Effector memory CD4-positive, alpha-beta T cell (primary cell): ENCODE measurements around the gene REPS1.
A peak's percentile ranks its signal among the peaks of the same experiment; 100 is the strongest.

Experiments
- DNase-seq, 3 donors: peaks; one replicate each; pipeline ENCODE4 v3.0.0-alpha.2; 2020
- H3K27ac ChIP-seq: 2 replicates; pipeline ENCODE4 v1.7.0; 2013; ENCODE audit warnings: mild to moderate bottlenecking, low read length, moderate library complexity; ENCODE audit not compliant: insufficient read depth, poor library complexity, severe bottlenecking
- H3K27me3 ChIP-seq: replicated peaks from 2 replicates; pipeline ENCODE4 v1.7.0; 2013; ENCODE audit warnings: mild to moderate bottlenecking, low read length; ENCODE audit not compliant: insufficient read depth, control insufficient read depth, poor library complexity, severe bottlenecking
- H3K36me3 ChIP-seq: 2 replicates; pipeline ENCODE4 v1.7.0; 2013; ENCODE audit warnings: mild to moderate bottlenecking, low read length, moderate library complexity; ENCODE audit not compliant: control insufficient read depth, insufficient read depth
- H3K4me1 ChIP-seq: 2 replicates; pipeline ENCODE4 v1.7.0; 2013; ENCODE audit warnings: low read length, mild to moderate bottlenecking; ENCODE audit not compliant: control insufficient read depth, insufficient read depth, poor library complexity, severe bottlenecking
- H3K4me3 ChIP-seq: 2 replicates; pipeline ENCODE4 v1.7.0; 2013; ENCODE audit warnings: low read length, low read depth, mild to moderate bottlenecking; ENCODE audit not compliant: insufficient read depth, poor library complexity, severe bottlenecking
- H3K9me3 ChIP-seq: 2 replicates; pipeline ENCODE4 v1.7.0; 2013; ENCODE audit warnings: mild to moderate bottlenecking, low read length, moderate library complexity; ENCODE audit not compliant: control insufficient read depth

The REPS1 gene

DNA sequence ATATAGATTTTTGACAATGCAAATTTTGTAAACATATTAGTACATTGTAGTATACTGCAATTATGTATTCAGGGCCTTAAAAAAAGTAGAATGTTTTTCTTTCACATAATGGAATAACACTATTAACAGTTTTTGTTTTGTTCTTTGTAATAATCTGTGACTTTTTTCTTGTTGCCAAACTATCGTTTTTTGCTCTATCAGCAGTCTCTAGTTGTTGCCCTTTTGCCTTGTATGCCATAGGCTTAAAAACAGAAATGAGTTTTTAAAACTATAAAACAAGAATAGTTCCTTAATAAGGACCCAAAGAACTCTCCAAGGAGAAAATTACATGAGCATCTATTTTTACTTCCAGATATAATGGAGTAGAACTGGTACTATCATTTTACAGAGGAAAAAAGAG lies 29.5 kb downstream of the REPS1 start:
- H3K36me3 ChIP-seq: no peaks in the 10 kb centered on the region
- H3K27me3 ChIP-seq: no peaks in the 10 kb centered on the region
- H3K9me3 ChIP-seq: no peaks in the 10 kb centered on the region
- peaks cover 13% of the 10 kb centered on the region for H3K4me1 ChIP-seq
- no peak for DNase-seq
- no peak overlapping the region for H3K27ac ChIP-seq
- H3K4me3 ChIP-seq: no peak overlapping the region

- no peaks in the 10 kb centered on the region for H3K27me3 ChIP-seq
- H3K9me3 ChIP-seq: no peaks in the 10 kb centered on the region
- peaks cover 13% of the 10 kb centered on the region for H3K4me1 ChIP-seq
- DNase-seq: no peak
- no peak overlapping the region for H3K27ac ChIP-seq
- no peak overlapping the region for H3K4me3 ChIP-seq
- no peaks in the 10 kb centered on the region for H3K36me3 ChIP-seq
These were observed 30.1 kb downstream of the REPS1 start for GRCh38 chr6:138957903-138958302.

DNA sequence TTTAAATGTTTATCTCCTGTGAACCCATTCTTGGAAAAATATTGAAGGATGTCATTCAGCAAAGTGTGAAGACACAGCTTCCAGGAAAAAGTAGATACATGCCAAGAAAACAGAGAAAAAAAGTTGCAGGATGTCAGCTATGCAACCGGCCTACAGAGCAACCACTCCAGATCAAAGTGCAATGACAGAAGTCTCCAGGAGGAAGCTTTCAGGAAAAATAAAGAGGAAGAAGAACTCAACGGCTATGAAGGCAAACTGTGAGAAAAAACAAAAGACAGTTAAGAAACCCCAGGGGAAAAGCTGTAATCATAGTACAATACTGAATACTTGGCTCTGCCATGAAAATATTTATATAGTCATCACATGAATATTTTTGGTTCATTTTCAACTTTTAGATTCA lies 30.6 kb downstream of the REPS1 start:
- DNase-seq: no peak
- H3K4me3 ChIP-seq: no peak overlapping the region
- no peaks in the 10 kb centered on the region for H3K36me3 ChIP-seq
- H3K27ac ChIP-seq: no peak overlapping the region
- H3K27me3 ChIP-seq: no peaks in the 10 kb centered on the region
- H3K4me1 ChIP-seq: peaks cover 13% of the 10 kb centered on the region
- H3K9me3 ChIP-seq: no peaks in the 10 kb centered on the region

GRCh38 chr6:138956244-138956924 lies 31.7 kb downstream of the REPS1 start:
- Histone ChIP-seq H3K27ac (no peak overlapping the region), H3K36me3 (no peaks in the 10 kb centered on the region), H3K9me3 (no peaks in the 10 kb centered on the region), H3K4me3 (no peak overlapping the region), H3K4me1 (peaks cover 13% of the 10 kb centered on the region), H3K27me3 (no peaks in the 10 kb centered on the region)
- DNase-seq: no peak

DNA sequence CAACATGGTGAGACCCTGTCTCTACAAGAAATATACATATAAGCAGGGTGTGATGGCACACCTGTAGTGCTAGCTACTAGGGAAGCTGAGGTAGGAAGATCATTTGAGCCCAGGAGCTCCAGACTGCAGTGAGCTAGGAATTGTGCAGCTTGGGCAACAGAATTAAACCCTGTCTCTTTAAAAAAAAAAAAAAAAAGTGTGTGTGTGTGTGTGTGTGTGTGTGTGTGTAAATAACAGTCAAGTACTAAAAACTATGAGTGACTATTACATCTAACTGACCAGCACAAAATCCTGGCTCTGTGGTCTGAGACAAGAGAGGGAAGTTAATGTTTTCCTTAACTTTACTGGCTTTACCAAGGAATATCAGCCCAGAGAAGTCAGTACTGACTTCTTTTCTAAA lies 32.8 kb downstream of the REPS1 start:
- Histone ChIP-seq H3K27me3 (no peaks in the 10 kb centered on the region), H3K4me3 (no peak overlapping the region), H3K27ac (no peak overlapping the region), H3K9me3 (no peaks in the 10 kb centered on the region), H3K4me1 (peaks cover 13% of the 10 kb centered on the region), H3K36me3 (no peaks in the 10 kb centered on the region)
- no peak for DNase-seq

DNA sequence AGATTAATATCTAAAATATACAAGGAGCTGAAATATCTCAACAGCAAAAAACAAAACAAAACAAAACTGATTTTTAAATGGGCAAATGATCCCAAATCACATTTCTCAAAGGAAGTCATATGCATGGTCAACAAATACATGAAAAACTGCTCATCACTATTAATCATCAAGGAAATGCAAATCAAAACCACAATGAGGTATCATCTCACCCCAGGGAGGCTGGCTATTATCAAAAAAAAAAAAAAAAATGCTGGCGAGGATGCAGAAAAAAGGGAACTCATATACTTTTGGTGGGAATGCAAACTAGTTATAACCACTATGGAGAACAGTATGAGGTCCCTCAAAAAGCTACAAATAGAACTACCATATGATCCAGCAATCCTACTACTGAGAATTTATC lies 34.6 kb downstream of the REPS1 start:
- H3K4me3 ChIP-seq: no peak overlapping the region
- H3K4me1 ChIP-seq: peaks cover 3% of the 10 kb centered on the region
- no peaks in the 10 kb centered on the region for H3K9me3 ChIP-seq
- DNase-seq: no peak
- H3K27ac ChIP-seq: no peak overlapping the region
- H3K27me3 ChIP-seq: no peaks in the 10 kb centered on the region
- no peaks in the 10 kb centered on the region for H3K36me3 ChIP-seq

- H3K4me3 ChIP-seq: no peak overlapping the region
- H3K36me3 ChIP-seq: peaks cover 12% of the 10 kb centered on the region
- H3K27me3 ChIP-seq: no peaks in the 10 kb centered on the region
- no peaks in the 10 kb centered on the region for H3K4me1 ChIP-seq
- H3K27ac ChIP-seq: no peak overlapping the region
- H3K9me3 ChIP-seq: no peaks in the 10 kb centered on the region
- DNase-seq: no peak
These were observed 39.4 kb downstream of the REPS1 start for GRCh38 chr6:138948546-138949179.

DNA sequence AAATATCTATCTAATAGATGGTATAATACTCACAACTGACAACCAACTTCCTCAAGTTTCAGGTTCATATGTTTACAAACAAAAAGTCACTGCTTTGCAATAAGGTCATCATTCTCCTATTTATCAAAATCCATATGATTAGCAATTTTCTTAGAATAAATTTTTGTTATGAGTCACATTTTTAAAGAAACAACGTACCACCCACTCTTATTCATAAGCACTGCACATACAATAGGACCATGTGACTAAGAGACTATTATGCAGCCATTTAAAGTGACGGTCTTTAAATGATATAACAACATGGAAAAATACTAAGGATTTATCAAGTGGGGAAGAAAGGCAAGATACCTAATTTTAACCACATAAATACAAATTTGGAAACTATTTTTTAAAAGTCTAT lies 40.0 kb downstream of the REPS1 start:
- Histone ChIP-seq H3K4me3 (no peak overlapping the region), H3K36me3 (peaks cover 12% of the 10 kb centered on the region), H3K4me1 (no peaks in the 10 kb centered on the region), H3K27me3 (no peaks in the 10 kb centered on the region), H3K9me3 (no peaks in the 10 kb centered on the region), H3K27ac (no peak overlapping the region)
- DNase-seq: no peak

DNA sequence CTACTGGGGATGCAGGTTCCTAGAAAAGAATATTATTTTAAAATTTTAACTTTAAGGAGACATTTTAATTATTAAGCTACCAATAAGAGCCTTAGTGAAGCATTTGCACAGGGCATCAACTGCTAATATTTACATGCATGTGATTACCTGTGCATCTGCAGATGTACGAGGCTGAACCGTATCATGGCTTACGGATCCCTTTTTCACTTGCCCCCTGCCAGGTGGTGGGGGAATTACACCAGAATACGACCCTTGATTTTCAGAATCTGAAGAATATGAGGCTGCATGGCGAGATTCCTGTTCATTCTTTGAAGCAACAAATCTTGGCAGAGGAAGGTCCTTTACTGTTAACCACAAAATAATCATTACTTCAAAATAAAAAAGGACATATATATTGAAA lies 42.7 kb downstream of the REPS1 start:
- Histone ChIP-seq H3K4me1 (no peaks in the 10 kb centered on the region), H3K9me3 (no peaks in the 10 kb centered on the region), H3K4me3 (no peak overlapping the region), H3K27ac (no peak overlapping the region), H3K27me3 (no peaks in the 10 kb centered on the region), H3K36me3 (peaks cover 22% of the 10 kb centered on the region)
- DNase-seq: no peak

- Histone ChIP-seq H3K36me3 (peaks cover 30% of the 10 kb centered on the region), H3K9me3 (no peaks in the 10 kb centered on the region), H3K4me1 (no peaks in the 10 kb centered on the region), H3K27me3 (no peaks in the 10 kb centered on the region), H3K4me3 (no peak overlapping the region), H3K27ac (no peak overlapping the region)
- peak; percentile 14 to 36 (median 24) for DNase-seq
These were observed 43.6 kb downstream of the REPS1 start for GRCh38 chr6:138944412-138944811.
